ENCODE measurements around the gene C14orf132. TPM values are rescaled to one million over a fixed set of nuclear protein-coding genes. Genes with fewer than 3 reads are reported as not detected.

Gene C14orf132
- total and polyA plus RNA-seq, 10 of the 15 experiments (the other 5 are each of a cell fraction or from before 2014, with no cell fraction given), result under 0.01 to 1.2 (median 0.03) TPM; not detected in 2

GRCh38 chr14:96055065-96055752 is 16.0 kb downstream of the C14orf132 start (continued):
- no peak for TF ChIP-seq USF1 (IDR thresholded peaks at IDR 0.05; ENCODE audit: borderline replicate concordance, extremely low read length, insufficient read depth, low read depth, low read length)
- TF ChIP-seq SMAD1 (IDR thresholded peaks at IDR 0.05; ENCODE audit: low read depth, partially characterized antibody), result no peak
- TF ChIP-seq MEF2A (IDR thresholded peaks at IDR 0.05; ENCODE audit: insufficient read depth, low read depth, low read length), result no peak
- no peak for TF ChIP-seq NRF1 (conservative IDR thresholded peaks at IDR 0.05; ENCODE audit: low read depth, low read length)
- no peak for TF ChIP-seq RAD51 (IDR thresholded peaks at IDR 0.05)

DNA sequence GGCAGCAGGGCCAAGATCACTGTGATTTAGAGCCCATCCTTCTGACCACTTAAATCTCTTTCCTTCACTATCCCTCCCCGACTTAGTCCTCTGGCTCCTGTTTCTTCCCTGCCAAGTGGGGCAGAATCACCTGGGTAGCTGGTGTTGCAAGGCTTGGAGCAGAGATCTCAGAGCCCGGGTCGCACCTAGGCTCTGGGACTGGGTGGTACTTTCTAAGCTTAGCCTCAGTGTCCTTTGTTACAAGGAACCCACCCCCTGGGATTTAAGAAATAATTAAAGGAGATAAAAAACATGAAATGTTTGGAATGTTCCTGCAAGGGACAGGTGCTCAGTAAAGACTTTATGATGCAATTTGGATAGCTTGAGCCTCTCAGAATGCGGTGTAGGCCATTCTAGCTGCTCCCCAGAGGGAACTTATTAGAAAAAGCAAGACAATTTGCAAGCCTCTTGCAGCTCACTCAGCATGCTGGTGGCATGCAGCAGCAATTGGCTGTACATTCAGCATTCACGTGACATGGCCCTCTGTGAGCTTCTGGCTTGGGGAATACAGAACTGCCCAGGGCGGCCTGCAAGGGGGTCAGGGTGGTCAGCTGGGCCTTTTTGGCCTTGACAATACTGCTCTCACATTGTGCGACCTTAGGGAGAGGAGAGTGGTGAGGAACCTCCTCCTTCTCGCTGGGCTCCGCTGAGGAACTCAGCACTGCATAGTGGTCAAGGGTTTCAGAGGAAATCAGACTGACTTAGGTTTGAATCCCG is 16.8 kb downstream of the C14orf132 start:
- Histone ChIP-seq H3K4me2 (ENCODE audit: control insufficient read depth, insufficient read depth) (no peak overlapping the region), H3K9me3 (replicated peaks; ENCODE audit: control insufficient read depth, insufficient read depth, low read length) (no peaks in the 10 kb centered on the region), H3K4me3 (no peak overlapping the region), H3K9ac (ENCODE audit: control insufficient read depth, insufficient read depth, low read length) (no peak overlapping the region), H3K27ac (ENCODE audit: control insufficient read depth, insufficient read depth) (no peak overlapping the region), H4K20me1 (ENCODE audit: control insufficient read depth, insufficient read depth) (no peaks in the 10 kb centered on the region), H2AFZ (ENCODE audit: control insufficient read depth, low read depth, low read length) (no peak overlapping the region), H3K36me3 (ENCODE audit: control insufficient read depth in 2 of 2, insufficient read depth in 2 of 2, low read length in 1 of 2) (no peaks in the 10 kb centered on the region), H3K79me2 (ENCODE audit: control insufficient read depth, insufficient read depth, low read length) (no peaks in the 10 kb centered on the region), H3K4me1 (ENCODE audit: control insufficient read depth, insufficient read depth, low read length) (no peaks in the 10 kb centered on the region), H3K27me3 (replicated peaks in 1 of 2; ENCODE audit: control insufficient read depth in 2 of 2, insufficient read depth in 2 of 2, low read length in 1 of 2) (peaks cover 0 to 4% of the 10 kb centered on the region in 2 experiments; a peak in 3 of 4 replicates)
- ChIA-PET SMC1A (ENCODE audit: uncharacterized antibody, unreplicated experiment) (interaction anchor here (1.4 to 5.1 kb wide), 5 partner anchors 26 to 239 kb away, joined by 4 to 42 read pairs (median 6); no protein-coding TSS in a partner anchor), RAD21 (ENCODE audit: unreplicated experiment) (interaction anchor here (1.6 to 4.6 kb wide), 2 partner anchors 38 to 42 kb away, joined by 3 to 41 read pairs; no protein-coding TSS in a partner anchor), CTCF (interaction anchor here (0.6 to 5.5 kb wide), 17 partner anchors 10 to 324 kb away, joined by 3 to 82 read pairs (median 4); no protein-coding TSS in a partner anchor), POLR2A (interaction anchor here (1.6 kb wide), 1 partner anchor 43 kb away, joined by 3 read pairs; no protein-coding TSS in a partner anchor)
- DNase-seq (ENCODE audit: low read depth, low spot score), result no peak
- in situ Hi-C loops (cut with MboI), result no loop called here
- no TSS peak for BruUV-seq (replicated peaks)
- no peak for ATAC-seq
- WGBS (ENCODE audit: insufficient coverage, insufficient replicate concordance, low lambda C conversion rate, missing lambda C conversion rate), result 38% methylated on average over 10 of the region's 10 CpGs
- TF ChIP-seq LARP7 (IDR thresholded peaks at IDR 0.05) (no peak), MTA3 (IDR thresholded peaks at IDR 0.05; ENCODE audit: borderline replicate concordance, low read length) (no peak), NRF1 (conservative IDR thresholded peaks at IDR 0.05; ENCODE audit: low read depth, low read length) (no peak), BCL3 (IDR thresholded peaks at IDR 0.05; ENCODE audit: borderline replicate concordance, insufficient read depth, low read depth, low read length, poor library complexity, severe bottlenecking) (no peak), MLLT1 (IDR thresholded peaks at IDR 0.05) (no peak), IKZF2 (IDR thresholded peaks at IDR 0.05) (no peak), TCF7 (IDR thresholded peaks at IDR 0.05; ENCODE audit: borderline replicate concordance) (no peak), ATF2 (IDR thresholded peaks at IDR 0.05; ENCODE audit: low read length) (no peak), SMAD1 (IDR thresholded peaks at IDR 0.05; ENCODE audit: low read depth, partially characterized antibody) (no peak), ZNF217 (IDR thresholded peaks at IDR 0.05) (no peak)
- no peak for FAIRE-seq
- intact Hi-C loops (cut with micrococcal nuclease; ENCODE audit: unreplicated experiment), result loop anchor here (1.0 to 5.0 kb wide), 2 partner anchors 42 to 221 kb away; no protein-coding TSS in a partner anchor
